Omental fat pad (tissue), 4 donors: ENCODE results near the gene EHBP1. TPM values are rescaled to one million over a fixed set of nuclear protein-coding genes. Genes with fewer than 3 reads are reported as not detected.

Experiments used
- ATAC-seq: fragments of 150-250 bp; one replicate; pipeline ENCODE4 v1.9.1; 2016; ENCODE audit warnings: mild to moderate bottlenecking, moderate library complexity; ENCODE audit not compliant: low FRiP score
- DNase-seq: peaks from one replicate; pipeline ENCODE4 v3.0.0-alpha.2; 2019; ENCODE audit warnings: low spot score
- total RNA-seq, 4 donors: library from RNA; depleted of rRNA; stranded (reverse); fragments of >200 nt; gene quantifications; one replicate each; pipeline ENCODE4 v1.1.0, GENCODE V29; 2016
- TF ChIP-seq, protein P1 (sequence below), 3 donors: fragments of 450-650 bp; IDR thresholded peaks; one replicate each; pipeline ENCODE4 v1.5.1; 2016 to 2017; ENCODE audit warnings: antibody characterized with exemption in 3 of 3, mild to moderate bottlenecking in 3 of 3, moderate library complexity in 2 of 3

The EHBP1 gene
- total RNA-seq, 4 donors from 2014 or later, result 60.9 to 91.3 (median 78.6) TPM

GRCh38 chr2:62774555-62775366 lies 69.2 kb downstream of the EHBP1 start:
- TF ChIP-seq, protein P1, sequence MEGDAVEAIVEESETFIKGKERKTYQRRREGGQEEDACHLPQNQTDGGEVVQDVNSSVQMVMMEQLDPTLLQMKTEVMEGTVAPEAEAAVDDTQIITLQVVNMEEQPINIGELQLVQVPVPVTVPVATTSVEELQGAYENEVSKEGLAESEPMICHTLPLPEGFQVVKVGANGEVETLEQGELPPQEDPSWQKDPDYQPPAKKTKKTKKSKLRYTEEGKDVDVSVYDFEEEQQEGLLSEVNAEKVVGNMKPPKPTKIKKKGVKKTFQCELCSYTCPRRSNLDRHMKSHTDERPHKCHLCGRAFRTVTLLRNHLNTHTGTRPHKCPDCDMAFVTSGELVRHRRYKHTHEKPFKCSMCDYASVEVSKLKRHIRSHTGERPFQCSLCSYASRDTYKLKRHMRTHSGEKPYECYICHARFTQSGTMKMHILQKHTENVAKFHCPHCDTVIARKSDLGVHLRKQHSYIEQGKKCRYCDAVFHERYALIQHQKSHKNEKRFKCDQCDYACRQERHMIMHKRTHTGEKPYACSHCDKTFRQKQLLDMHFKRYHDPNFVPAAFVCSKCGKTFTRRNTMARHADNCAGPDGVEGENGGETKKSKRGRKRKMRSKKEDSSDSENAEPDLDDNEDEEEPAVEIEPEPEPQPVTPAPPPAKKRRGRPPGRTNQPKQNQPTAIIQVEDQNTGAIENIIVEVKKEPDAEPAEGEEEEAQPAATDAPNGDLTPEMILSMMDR (IDR thresholded peaks at IDR 0.05), result no peak
- DNase-seq (no peak), ATAC-seq (peak; percentile 38)

DNA sequence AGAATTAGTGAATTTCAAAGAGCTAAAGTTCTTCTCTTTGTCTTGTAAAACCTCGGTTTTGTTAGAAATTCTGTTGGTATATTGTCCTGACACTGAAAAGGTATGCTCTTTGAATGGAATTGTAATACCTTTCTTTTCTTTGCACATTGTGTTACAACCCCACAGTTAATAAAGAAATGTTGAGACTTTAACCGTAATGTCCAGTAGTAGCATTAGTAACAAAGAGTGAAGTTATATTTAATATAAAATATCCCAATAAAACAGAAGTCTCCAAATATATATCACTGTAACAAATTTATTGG lies 69.8 kb downstream of the EHBP1 start:
- ATAC-seq (no peak), DNase-seq (no peak)
- TF ChIP-seq, protein P1 (IDR thresholded peaks at IDR 0.05), result no peak

GRCh38 chr2:62783679-62784078 lies 78.2 kb downstream of the EHBP1 start:
- DNase-seq (no peak), ATAC-seq (no peak)
- TF ChIP-seq, protein P1 (IDR thresholded peaks at IDR 0.05), result no peak

DNA sequence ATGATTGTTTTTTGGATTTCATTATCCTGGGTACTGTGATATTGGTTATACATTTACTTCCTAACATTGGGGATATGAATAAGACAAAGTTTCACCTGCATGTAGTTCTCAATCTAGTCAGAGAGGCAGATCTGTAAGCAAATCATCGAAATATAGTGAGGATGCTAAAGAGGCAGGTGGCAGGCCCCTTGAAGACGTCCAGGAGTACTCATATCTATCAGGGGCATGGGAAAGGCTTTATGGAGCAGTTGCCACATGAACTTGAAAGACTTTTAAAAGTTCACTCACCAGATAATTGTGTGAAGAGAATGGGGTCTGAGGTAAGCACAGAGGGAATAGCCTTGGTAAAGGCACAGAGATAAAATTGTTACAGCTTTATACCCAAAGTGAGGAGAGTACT lies 78.8 kb downstream of the EHBP1 start:
- no peak for ATAC-seq
- no peak for DNase-seq
- TF ChIP-seq, protein P1 (IDR thresholded peaks at IDR 0.05), result no peak

DNA sequence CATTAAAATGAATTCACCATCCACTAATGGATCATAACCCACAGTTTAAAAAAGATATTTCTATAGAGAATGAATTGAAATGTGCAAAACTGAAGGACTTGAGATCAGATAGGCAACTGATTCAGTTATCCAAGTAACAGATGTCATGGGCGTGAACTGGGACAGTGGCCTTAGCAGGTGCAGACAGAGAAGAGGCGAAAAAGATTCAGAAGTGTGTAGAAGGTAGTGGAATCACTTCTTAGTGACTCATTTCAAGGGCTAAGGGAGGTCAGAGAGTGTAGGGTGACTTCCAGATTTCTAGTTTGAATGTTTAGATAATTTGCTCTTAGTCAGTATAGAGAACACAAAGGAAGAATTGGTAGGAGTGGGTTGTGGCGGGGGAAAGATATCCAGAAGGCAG lies 79.7 kb downstream of the EHBP1 start:
- TF ChIP-seq, protein P1 (IDR thresholded peaks at IDR 0.05), result no peak
- DNase-seq (no peak), ATAC-seq (no peak)

DNA sequence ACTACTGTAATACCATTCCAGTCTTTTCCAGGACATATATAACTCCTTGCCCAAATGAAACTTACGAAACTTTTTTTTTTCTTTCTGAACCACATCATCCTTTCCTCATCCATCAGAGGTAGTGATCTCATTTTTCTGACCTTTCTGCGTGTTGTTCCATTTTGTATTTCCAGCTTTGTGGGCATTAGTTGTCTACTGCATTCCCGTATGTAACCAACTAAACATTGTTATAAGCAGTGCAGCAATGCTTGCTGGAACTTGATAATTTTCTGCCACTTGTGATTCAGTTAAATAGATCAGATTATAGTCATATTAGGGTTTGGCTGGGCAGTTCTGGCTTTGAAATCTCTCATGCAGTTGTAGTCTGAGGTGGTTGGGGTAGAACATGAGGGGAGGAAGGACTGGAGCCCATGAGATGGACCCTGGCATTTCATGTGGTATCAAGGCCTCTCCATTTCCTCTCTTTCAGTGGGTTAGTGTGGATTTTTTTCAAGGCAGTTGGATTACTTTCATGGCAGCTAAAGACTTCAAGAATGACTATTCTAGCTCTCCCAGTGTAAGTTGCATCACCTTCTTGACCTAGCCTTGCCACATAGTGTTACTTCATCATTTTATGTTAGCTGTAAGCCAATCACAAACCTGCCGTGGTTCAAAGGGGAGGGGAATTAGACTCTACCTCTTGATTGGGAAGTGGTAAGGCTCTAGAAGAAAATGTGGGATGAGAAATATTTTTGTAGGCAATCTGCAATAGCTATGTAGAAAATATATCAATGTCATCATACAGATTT lies 80.5 kb downstream of the EHBP1 start:
- ATAC-seq, result no peak
- no peak for DNase-seq
- TF ChIP-seq, protein P1 (IDR thresholded peaks at IDR 0.05), result no peak
